ENCODE measurements around the gene TTYH2. TPM values are rescaled to one million over a fixed set of nuclear protein-coding genes. Genes with fewer than 3 reads are reported as not detected.
A peak's percentile ranks its signal among the peaks of the same experiment; 100 is the strongest.
"Not testable (repeated sequence)": the region's sequence is repeated elsewhere in the genome, so short reads cannot be mapped to it uniquely, and the experiment has no call there.

TTYH2 gene
- total RNA-seq, 3 donors from 2014 or later = 4.2 to 5.9 (median 5.6) TPM

- Histone ChIP-seq H3K36me3 (no peaks in the 10 kb centered on the region), H3K4me3 (no peak overlapping the region), H3K4me1 (no peaks in the 10 kb centered on the region), H3K27me3 (peaks cover 0 to 4% of the 10 kb centered on the region in 2 donors), H3K9me3 (no peaks in the 10 kb centered on the region), H3K27ac (no peak overlapping the region)
- intact Hi-C loops (cut with DNase I; ENCODE audit: low total_unique reads) = no loop called here
- DNase-seq (ENCODE audit: low spot score in 2 of 2) = no peak
- no peak for TF ChIP-seq CTCF (IDR thresholded peaks at IDR 0.05)
Measured at GRCh38 chr17:74274709-74275340, 61.5 kb downstream of the TTYH2 start.

- H3K4me3 ChIP-seq = no peak overlapping the region
- DNase-seq (ENCODE audit: low spot score in 2 of 2) = no peak
- TF ChIP-seq CTCF (IDR thresholded peaks at IDR 0.05) = no peak
- no peak for TF ChIP-seq POLR2AphosphoS5 (IDR thresholded peaks at IDR 0.05)
- TF ChIP-seq POLR2A (IDR thresholded peaks at IDR 0.05) = no peak
- H3K4me1 ChIP-seq = no peaks in the 10 kb centered on the region
- peak overlapping the region in 1 of 2 donors; percentile 65 for H3K27ac ChIP-seq
- H3K27me3 ChIP-seq = peaks cover 0 to 4% of the 10 kb centered on the region in 2 donors
- no peaks in the 10 kb centered on the region for H3K36me3 ChIP-seq
- intact Hi-C loops (cut with DNase I; ENCODE audit: low total_unique reads) = no loop called here
- no peaks in the 10 kb centered on the region for H3K9me3 ChIP-seq
Measured at GRCh38 chr17:74276051-74276476, 62.7 kb downstream of the TTYH2 start.

- intact Hi-C loops (cut with DNase I; ENCODE audit: low total_unique reads) = no loop called here
- Histone ChIP-seq H3K9me3 (no peaks in the 10 kb centered on the region), H3K27me3 (peaks cover 0 to 4% of the 10 kb centered on the region in 2 donors), H3K4me3 (no peak overlapping the region), H3K4me1 (no peaks in the 10 kb centered on the region), H3K36me3 (no peaks in the 10 kb centered on the region), H3K27ac (peak overlapping the region in 1 of 2 donors; percentile 65)
- no peak for TF ChIP-seq CTCF (IDR thresholded peaks at IDR 0.05)
- no peak for TF ChIP-seq POLR2A (IDR thresholded peaks at IDR 0.05)
- no peak for TF ChIP-seq POLR2AphosphoS5 (IDR thresholded peaks at IDR 0.05)
- DNase-seq (ENCODE audit: low spot score in 2 of 2) = no peak
Measured at GRCh38 chr17:74276541-74277009, 63.2 kb downstream of the TTYH2 start.

GRCh38 chr17:74277935-74278334 lies 64.6 kb downstream of the TTYH2 start:
- DNase-seq (ENCODE audit: low spot score in 2 of 2) = no peak
- H3K4me1 ChIP-seq = no peaks in the 10 kb centered on the region
- no peaks in the 10 kb centered on the region for H3K9me3 ChIP-seq
- H3K27me3 ChIP-seq = peaks cover 0 to 4% of the 10 kb centered on the region in 2 donors
- H3K4me3 ChIP-seq = no peak overlapping the region
- no peaks in the 10 kb centered on the region for H3K36me3 ChIP-seq
- H3K27ac ChIP-seq = no peak overlapping the region
- TF ChIP-seq POLR2A (IDR thresholded peaks at IDR 0.05) = no peak
- no peak for TF ChIP-seq POLR2AphosphoS5 (IDR thresholded peaks at IDR 0.05)
- TF ChIP-seq CTCF (IDR thresholded peaks at IDR 0.05) = no peak
- intact Hi-C loops (cut with DNase I; ENCODE audit: low total_unique reads) = no loop called here

- H3K4me1 ChIP-seq; H3K9me3 ChIP-seq; H3K36me3 ChIP-seq; H3K4me3 ChIP-seq; intact Hi-C loops (cut with DNase I; ENCODE audit: low total_unique reads); DNase-seq (ENCODE audit: low spot score in 2 of 2); H3K27ac ChIP-seq; H3K27me3 ChIP-seq: not testable (repeated sequence)
Measured at GRCh38 chr17:74279617-74280016, 66.2 kb downstream of the TTYH2 start.

All from breast epithelium (tissue), 4 donors.